IMR-90 (cell line): ENCODE measurements around the gene ZNF446. TPM values are rescaled to one million over a fixed set of nuclear protein-coding genes. Genes with fewer than 3 reads are reported as not detected.
A peak's percentile ranks its signal among the peaks of the same experiment; 100 is the strongest.

Experiments
- ATAC-seq: fragments of 200-7000 bp; cut with Tn5 transposase; 2 replicates; pipeline ENCODE4 v1.9.1; 2020; ENCODE audit warnings: low read depth, mild to moderate bottlenecking, moderate library complexity
- BruUV-seq: library from RNA; stranded (reverse); fragments of 400-500 nt; replicated peaks from 2 replicates; lab custom pipeline; 2021; lab: Mats Ljungman, UMichigan
- CTCF ChIA-PET: fragments of 300-600 bp; formaldehyde crosslinking; extraction: SDS; loops from one replicate; lab custom pipeline; 2021; ENCODE audit warnings: antibody characterized with exemption; lab: Yijun Ruan, JAX
- POLR2A ChIA-PET: fragments of 300-600 bp; sonication (Branson Sonifier 250); formaldehyde crosslinking; loops from one replicate; lab custom pipeline; 2022; ENCODE audit warnings: antibody characterized with exemption; ENCODE audit not compliant: unreplicated experiment; lab: Charles Lee
- DNase-seq: peaks from one replicate; pipeline ENCODE4 v3.0.0; 2013
- H2AFZ ChIP-seq: replicated peaks from 2 replicates; pipeline ENCODE3; 2013; ENCODE audit warnings: low read length, mild to moderate bottlenecking; ENCODE audit not compliant: poor library complexity
- H2AK5ac ChIP-seq: 2 replicates; pipeline ENCODE4 v1.6.1; 2013; ENCODE audit warnings: low read depth, low read length, inconsistent platforms
- H2AK9ac ChIP-seq: replicated peaks from 2 replicates; pipeline ENCODE3; 2013; ENCODE audit warnings: mild to moderate bottlenecking, low read depth, low read length, moderate library complexity; ENCODE audit not compliant: poor library complexity
- H2BK120ac ChIP-seq: 2 replicates; pipeline ENCODE4 v1.6.1; 2013; ENCODE audit warnings: low read depth, low read length, inconsistent platforms
- H2BK15ac ChIP-seq: 3 replicates; pipeline ENCODE4 v1.6.1; 2013; ENCODE audit warnings: low read depth, low read length, inconsistent platforms
- H2BK20ac ChIP-seq: 2 replicates; pipeline ENCODE4 v1.6.1; 2013; ENCODE audit warnings: low read depth, mild to moderate bottlenecking, inconsistent platforms, low read length, moderate library complexity
- H2BK5ac ChIP-seq: 2 replicates; pipeline ENCODE4 v1.6.1; 2013; ENCODE audit warnings: mild to moderate bottlenecking, low read depth, low read length, inconsistent platforms; ENCODE audit not compliant: poor library complexity, severe bottlenecking
- H3K14ac ChIP-seq: replicated peaks from 2 replicates; pipeline ENCODE4 v1.6.1; 2013; ENCODE audit warnings: low read depth, low read length, inconsistent platforms
- H3K18ac ChIP-seq: 2 replicates; pipeline ENCODE4 v1.6.1; 2013; ENCODE audit warnings: low read depth, low read length, control low read depth
- H3K23ac ChIP-seq: 2 replicates; pipeline ENCODE4 v1.6.1; 2013; ENCODE audit warnings: low read depth, low read length, inconsistent platforms
- H3K27ac ChIP-seq: 2 replicates; pipeline ENCODE4 v1.5.1; 2013; ENCODE audit warnings: mild to moderate bottlenecking, control low read depth, low read length; ENCODE audit not compliant: insufficient read depth
- H3K27me3 ChIP-seq: 2 replicates; pipeline ENCODE4 v1.6.1; 2013; ENCODE audit warnings: low read length; ENCODE audit not compliant: control insufficient read depth, insufficient read depth
- H3K36me3 ChIP-seq: 2 replicates; pipeline ENCODE4 v1.6.1; 2013; ENCODE audit warnings: low read length, mixed read lengths; ENCODE audit not compliant: control insufficient read depth, insufficient read depth
- H3K4ac ChIP-seq: 2 replicates; pipeline ENCODE4 v1.6.1; 2013; ENCODE audit warnings: low read depth, low read length, inconsistent platforms
- H3K4me1 ChIP-seq: 2 replicates; pipeline ENCODE4 v1.6.1; 2013; ENCODE audit warnings: low read length, mixed read lengths; ENCODE audit not compliant: control insufficient read depth, insufficient read depth
- H3K4me2 ChIP-seq: 2 replicates; pipeline ENCODE4 v1.6.1; 2013; ENCODE audit warnings: low read depth, mild to moderate bottlenecking, control low read depth, low read length, moderate library complexity
- H3K4me3 ChIP-seq: 2 replicates; pipeline ENCODE4 v1.5.1; 2013; ENCODE audit warnings: low read depth, mild to moderate bottlenecking, control low read depth, low read length, moderate library complexity; ENCODE audit not compliant: insufficient read depth
- H3K56ac ChIP-seq: 2 replicates; pipeline ENCODE4 v1.6.1; 2013; ENCODE audit warnings: low read length, inconsistent platforms; ENCODE audit not compliant: insufficient read depth; ENCODE audit errors: extremely low read depth
- H3K79me1 ChIP-seq, 2 experiments: 2 replicates each; pipeline ENCODE4 v1.6.1; 2013; ENCODE audit warnings: low read length in 2 of 2, inconsistent platforms in 1 of 2, low read depth in 1 of 2
- H3K9ac ChIP-seq: 2 replicates; pipeline ENCODE4 v1.6.1; 2013; ENCODE audit warnings: low read depth, low read length, control low read depth
- H3K9me1 ChIP-seq: 2 replicates; pipeline ENCODE4 v1.6.1; 2013; ENCODE audit warnings: low read length, inconsistent platforms; ENCODE audit not compliant: insufficient read depth
- H3K9me3 ChIP-seq: 2 replicates; pipeline ENCODE4 v1.6.1; 2013; ENCODE audit warnings: low read length; ENCODE audit not compliant: control insufficient read depth, insufficient read depth
- H4K20me1 ChIP-seq: 2 replicates; pipeline ENCODE4 v1.6.1; 2013; ENCODE audit warnings: low read length, inconsistent platforms; ENCODE audit not compliant: insufficient read depth
- H4K5ac ChIP-seq: 2 replicates; pipeline ENCODE4 v1.6.1; 2013; ENCODE audit warnings: mild to moderate bottlenecking, low read depth, low read length, control low read depth
- H4K8ac ChIP-seq, 2 experiments: 2 replicates each; pipeline ENCODE4 v1.6.1; 2013; ENCODE audit warnings: low read depth in 2 of 2, low read length in 2 of 2, control low read depth in 1 of 2, inconsistent platforms in 1 of 2
- H4K91ac ChIP-seq: 2 replicates; pipeline ENCODE4 v1.6.1; 2013; ENCODE audit warnings: low read depth, low read length, inconsistent platforms; ENCODE audit not compliant: insufficient read depth
- BHLHE40 ChIP-seq: fragments of 150-350 bp; IDR thresholded peaks from 2 replicates; pipeline ENCODE4 v1.6.1; 2016; ENCODE audit warnings: mild to moderate bottlenecking, low read depth, low read length
- CEBPB ChIP-seq: IDR thresholded peaks from 2 replicates; pipeline ENCODE4 v1.6.1; 2012; ENCODE audit warnings: low read depth, low read length, improper control_type of control experiment
- CHD1 ChIP-seq: IDR thresholded peaks from 2 replicates; pipeline ENCODE4 v1.6.1; 2012; ENCODE audit warnings: low read depth, low read length, improper control_type of control experiment
- FOS ChIP-seq: fragments of 150-350 bp; IDR thresholded peaks from 2 replicates; pipeline ENCODE4 v1.6.1; 2016; ENCODE audit warnings: low read depth, low read length
- MAZ ChIP-seq: IDR thresholded peaks from 2 replicates; pipeline ENCODE4 v1.6.1; 2012; ENCODE audit warnings: low read depth, mild to moderate bottlenecking, low read length, improper control_type of control experiment, moderate library complexity, borderline replicate concordance
- MXI1 ChIP-seq: IDR thresholded peaks from 2 replicates; pipeline ENCODE4 v1.6.1; 2012; ENCODE audit warnings: low read depth, mild to moderate bottlenecking, low read length, moderate library complexity, borderline replicate concordance
- NFE2L2 ChIP-seq: fragments of 150-350 bp; IDR thresholded peaks from 2 replicates; pipeline ENCODE4 v1.6.1; 2016; ENCODE audit warnings: low read depth, mild to moderate bottlenecking, low read length
- POLR2A ChIP-seq: IDR thresholded peaks from 2 replicates; pipeline ENCODE4 v1.6.1; 2012; ENCODE audit warnings: mild to moderate bottlenecking, low read depth, low read length
- RAD21 ChIP-seq: IDR thresholded peaks from 2 replicates; pipeline ENCODE4 v1.6.1; 2012; ENCODE audit warnings: low read length, improper control_type of control experiment
- RCOR1 ChIP-seq: IDR thresholded peaks from 2 replicates; pipeline ENCODE4 v1.6.1; 2012; ENCODE audit warnings: mild to moderate bottlenecking, low read length, improper control_type of control experiment; ENCODE audit not compliant: insufficient replicate concordance
- RFX5 ChIP-seq: IDR thresholded peaks from 2 replicates; pipeline ENCODE4 v1.8.0; 2012; ENCODE audit warnings: low read depth, mild to moderate bottlenecking, low read length, moderate library complexity
- SMC3 ChIP-seq: fragments of 150-350 bp; IDR thresholded peaks from 2 replicates; pipeline ENCODE4 v1.6.1; 2016; ENCODE audit warnings: low read depth, mild to moderate bottlenecking, antibody characterized with exemption, low read length, moderate library complexity
- WGBS, 2 experiments: methylation state at CpG; one replicate each; pipeline versions ENCODE4 v1.1.5 to v1.1.7; 2013; ENCODE audit warnings: missing lambda C conversion rate in 2 of 2; ENCODE audit not compliant: insufficient read length in 1 of 2; ENCODE audit errors: extremely low coverage in 2 of 2; 5-methylcytosine and 5-hydroxymethylcytosine counted together
- dilution Hi-C: fragments of 300-500 bp; cut with HindIII; formaldehyde crosslinking; loops from one replicate; pipeline ENCODE4 v1.14.3; 2018; ENCODE audit warnings: low sequenced_read_pairs; ENCODE audit not compliant: unreplicated experiment
- in situ Hi-C: fragments of 300-500 bp; cut with MboI; formaldehyde crosslinking; loops from 3 replicates; pipeline ENCODE4 v1.14.3; 2019; ENCODE audit warnings: low sequenced_read_pairs, inconsistent platforms, mixed read lengths
- intact Hi-C: fragments of 100-400 bp; cut with micrococcal nuclease; formaldehyde crosslinking; loops from 2 replicates; pipeline ENCODE4 v1.10.0; 2022
- polyA plus RNA-seq, 3 experiments: library from polyadenylated mRNA; depleted of rRNA; stranded (reverse); fragments of >200 nt; gene quantifications; 2 replicates each; pipeline ENCODE4 v1.2.3, GENCODE V29; 2012; ENCODE audit warnings: low replicate concordance in 1 of 3
- total RNA-seq: library from RNA; depleted of rRNA; stranded (reverse); fragments of >200 nt; gene quantifications from 2 replicates; pipeline ENCODE4 v1.2.3, GENCODE V29; 2012
- TF ChIP-seq, protein P1 (sequence below): fragments of 150-350 bp; IDR thresholded peaks from 2 replicates; pipeline ENCODE4 v1.6.1; 2016; ENCODE audit warnings: low read depth, mild to moderate bottlenecking, low read length, moderate library complexity, borderline replicate concordance
- TF ChIP-seq, protein P2 (sequence below): fragments of 150-350 bp; IDR thresholded peaks from 2 replicates; pipeline ENCODE4 v1.6.1; 2017; ENCODE audit warnings: mild to moderate bottlenecking, antibody characterized with exemption, low read length, low read depth

Gene ZNF446
- total and polyA plus RNA-seq, 2 of the 4 experiments (the other 2 are of a cell fraction): 4.8 to 6.9 TPM

DNA sequence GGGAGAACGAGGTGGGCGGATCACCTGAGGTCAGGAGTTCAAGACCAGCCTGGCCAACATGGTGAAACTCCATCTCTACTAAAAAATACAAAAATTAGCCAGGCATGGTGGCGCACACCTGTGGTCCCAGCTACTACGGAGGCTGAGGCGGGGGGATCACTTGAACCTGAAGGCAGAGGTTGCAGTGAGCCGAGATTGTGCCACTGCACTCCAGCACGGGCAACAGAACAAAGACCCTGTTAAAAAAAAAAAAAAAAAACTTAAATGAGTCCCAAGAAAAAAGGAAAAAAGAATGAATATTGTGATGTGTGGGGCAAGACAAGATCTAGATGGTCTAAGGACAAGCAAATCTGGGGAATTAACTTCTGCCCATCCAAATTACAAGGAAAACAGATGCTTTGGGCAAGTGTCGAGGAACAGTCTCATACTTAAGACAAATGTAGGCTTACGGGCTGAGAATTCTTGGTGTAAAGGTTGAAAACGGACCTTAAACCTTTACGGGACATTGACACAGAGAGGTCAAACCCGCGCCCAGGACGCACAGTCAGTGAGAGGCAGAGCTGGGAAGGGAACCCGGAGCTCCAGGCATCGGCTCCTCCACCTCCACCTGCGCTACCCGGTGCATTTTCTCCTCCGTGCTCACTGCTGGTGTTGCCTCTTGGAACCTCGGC, 9.9 kb upstream of the ZNF446 start:
- Histone ChIP-seq H4K91ac (no peak overlapping the region), H3K4me2 (peak overlapping the region; percentile 92), H4K8ac (peak overlapping the region; percentile 57 to 95; a peak in 3 of 4 replicates), H3K18ac (no peak overlapping the region), H2BK5ac (no peak overlapping the region), H2BK15ac (no peak overlapping the region), H2BK120ac (no peak overlapping the region), H3K9me3 (no peaks in the 10 kb centered on the region), H2AK5ac (no peak overlapping the region), H3K14ac (peak overlapping the region; percentile 78; the same call in 1 of the 2 replicates), H3K23ac (peak overlapping the region; percentile 80), H3K27me3 (no peaks in the 10 kb centered on the region), H3K4ac (peak overlapping the region; percentile 63), H4K20me1 (peaks cover 13% of the 10 kb centered on the region), H3K56ac (no peak overlapping the region; the same call in 1 of the 2 replicates), H2AK9ac (peak overlapping the region; percentile 89), H3K36me3 (peaks cover 14% of the 10 kb centered on the region), H2BK20ac (peak overlapping the region; percentile 29; the same call in 1 of the 2 replicates), H3K27ac (no peak overlapping the region; the same call in 1 of the 2 replicates), H4K5ac (no peak overlapping the region), H3K9me1 (peaks cover 14% of the 10 kb centered on the region), H3K4me3 (peak overlapping the region; percentile 65), H3K79me1 (peaks cover 14 to 27% of the 10 kb centered on the region in 2 experiments; a peak in 3 of 4 replicates), H3K4me1 (peaks cover 7% of the 10 kb centered on the region), H2AFZ (peak overlapping the region; percentile 100), H3K9ac (peak overlapping the region; percentile 53)
- DNase-seq: no peak
- POLR2A ChIA-PET: no interaction called here
- CTCF ChIA-PET: no interaction called here
- in situ Hi-C loops (no loop called here), intact Hi-C loops (no loop called here), dilution Hi-C loops (no loop called here)
- TF ChIP-seq POLR2A (no peak), CEBPB (no peak), BHLHE40 (no peak), NFE2L2 (no peak), RCOR1 (no peak), CHD1 (no peak), MXI1 (no peak), SMC3 (no peak), RAD21 (no peak), RFX5 (no peak), MAZ (no peak), FOS (no peak)
- TF ChIP-seq, protein P1, sequence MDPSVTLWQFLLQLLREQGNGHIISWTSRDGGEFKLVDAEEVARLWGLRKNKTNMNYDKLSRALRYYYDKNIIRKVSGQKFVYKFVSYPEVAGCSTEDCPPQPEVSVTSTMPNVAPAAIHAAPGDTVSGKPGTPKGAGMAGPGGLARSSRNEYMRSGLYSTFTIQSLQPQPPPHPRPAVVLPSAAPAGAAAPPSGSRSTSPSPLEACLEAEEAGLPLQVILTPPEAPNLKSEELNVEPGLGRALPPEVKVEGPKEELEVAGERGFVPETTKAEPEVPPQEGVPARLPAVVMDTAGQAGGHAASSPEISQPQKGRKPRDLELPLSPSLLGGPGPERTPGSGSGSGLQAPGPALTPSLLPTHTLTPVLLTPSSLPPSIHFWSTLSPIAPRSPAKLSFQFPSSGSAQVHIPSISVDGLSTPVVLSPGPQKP: no peak
- TF ChIP-seq, protein P2, sequence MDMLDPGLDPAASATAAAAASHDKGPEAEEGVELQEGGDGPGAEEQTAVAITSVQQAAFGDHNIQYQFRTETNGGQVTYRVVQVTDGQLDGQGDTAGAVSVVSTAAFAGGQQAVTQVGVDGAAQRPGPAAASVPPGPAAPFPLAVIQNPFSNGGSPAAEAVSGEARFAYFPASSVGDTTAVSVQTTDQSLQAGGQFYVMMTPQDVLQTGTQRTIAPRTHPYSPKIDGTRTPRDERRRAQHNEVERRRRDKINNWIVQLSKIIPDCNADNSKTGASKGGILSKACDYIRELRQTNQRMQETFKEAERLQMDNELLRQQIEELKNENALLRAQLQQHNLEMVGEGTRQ: no peak
- ATAC-seq: peak; percentile 4; the same call in 1 of the 2 replicates
- no TSS peak for BruUV-seq
- WGBS, 2 experiments: 4% methylated on average over 4 of the region's 20 CpGs; no CpG with 5 or more reads in 1 of the 2 experiments
